HepG2 (cell line): ENCODE data around the gene ZNF394. TPM values are rescaled to one million over a fixed set of nuclear protein-coding genes. Genes with fewer than 3 reads are reported as not detected.

Source experiments
- AGO1 ChIP-seq: fragments of 200-400 bp; formaldehyde crosslinking; IDR thresholded peaks from 2 replicates; pipeline ENCODE4 v1.6.1; 2017; ENCODE audit warnings: mild to moderate bottlenecking, low read depth, low read length, moderate library complexity; ENCODE audit not compliant: poor library complexity, severe bottlenecking
- ATM ChIP-seq: fragments of 450-650 bp; IDR thresholded peaks from 2 replicates; pipeline ENCODE4 v1.7.1; 2017; ENCODE audit warnings: mild to moderate bottlenecking, borderline replicate concordance
- CBX1 ChIP-seq: IDR thresholded peaks from one replicate; pipeline ENCODE4 v1.6.1; 2016; ENCODE audit warnings: antibody characterized with exemption, low read depth
- HNRNPK ChIP-seq: fragments of 200-400 bp; formaldehyde crosslinking; IDR thresholded peaks from 2 replicates; pipeline ENCODE4 v1.6.1; 2018; ENCODE audit warnings: low read length, low read depth, moderate library complexity, mild to moderate bottlenecking; ENCODE audit not compliant: poor library complexity, severe bottlenecking
- IRF2 ChIP-seq: IDR thresholded peaks from 2 replicates; pipeline ENCODE4 v1.6.1; 2018; ENCODE audit warnings: missing genetic modification reagents, missing compliant biosample characterization
- NFIB ChIP-seq: sonication (generic); formaldehyde crosslinking; IDR thresholded peaks from 2 replicates; pipeline ENCODE4 v1.9.0; 2021; ENCODE audit warnings: missing genetic modification reagents, mild to moderate bottlenecking, borderline replicate concordance
- PLSCR1 ChIP-seq: sonication (generic); formaldehyde crosslinking; IDR thresholded peaks from 2 replicates; pipeline ENCODE4 v1.5.0; 2020; ENCODE audit warnings: missing genetic modification reagents, mild to moderate bottlenecking, borderline replicate concordance
- PRDM15 ChIP-seq: sonication (generic); formaldehyde crosslinking; IDR thresholded peaks from 2 replicates; pipeline ENCODE4 v1.4.0; 2020; ENCODE audit warnings: missing genetic modification reagents
- ZNF260 ChIP-seq: sonication (generic); formaldehyde crosslinking; IDR thresholded peaks from 2 replicates; pipeline ENCODE4 v1.4.0; 2020; ENCODE audit warnings: missing genetic modification reagents, low read depth, mild to moderate bottlenecking, borderline replicate concordance
- ZNF382 ChIP-seq: sonication (generic); formaldehyde crosslinking; IDR thresholded peaks from 2 replicates; pipeline ENCODE4 v1.5.0; 2020; ENCODE audit warnings: missing genetic modification reagents, mild to moderate bottlenecking, borderline replicate concordance
- ZNF609 ChIP-seq: sonication (generic); formaldehyde crosslinking; IDR thresholded peaks from 2 replicates; pipeline ENCODE4 v1.4.0; 2020; ENCODE audit warnings: mild to moderate bottlenecking, missing genetic modification reagents, borderline replicate concordance
- ZNF724P ChIP-seq: sonication (generic); formaldehyde crosslinking; IDR thresholded peaks from 2 replicates; pipeline ENCODE4 v1.8.0; 2022; ENCODE audit warnings: missing genetic modification reagents, borderline replicate concordance
- ZNF839 ChIP-seq: sonication (generic); formaldehyde crosslinking; IDR thresholded peaks from 2 replicates; pipeline ENCODE4 v1.4.0; 2020; ENCODE audit warnings: missing genetic modification reagents, mild to moderate bottlenecking, borderline replicate concordance
- ZSCAN31 ChIP-seq: sonication (generic); formaldehyde crosslinking; IDR thresholded peaks from 2 replicates; pipeline ENCODE4 v1.5.0; 2020; ENCODE audit warnings: low read depth, mild to moderate bottlenecking, missing genetic modification reagents
- polyA plus RNA-seq, 8 experiments: library from polyadenylated mRNA; depleted of rRNA in 3 of 8; stranded (reverse) in 7 of 8; unstranded in 1 of 8; fragments of >200 nt; fragmentation: Illumina TruSeq in 4 of 8; extraction: Trizol in 4 of 8; gene quantifications; 2 replicates each; pipeline versions ENCODE4 v1.2.1 to v1.2.3, GENCODE V29; 2011 to 2016; ENCODE audit warnings: low read depth in 4 of 8, missing spikeins in 1 of 8, mixed read lengths in 1 of 8; ENCODE audit not compliant: insufficient read depth in 1 of 8
- total RNA-seq, 5 experiments: library from RNA; depleted of rRNA; stranded (reverse); fragments of >200 nt; fragmentation: Illumina TruSeq; extraction: Trizol; gene quantifications; 2 replicates each; pipeline ENCODE4 v1.2.3, GENCODE V29; 2016; ENCODE audit warnings: low read depth in 1 of 5
- TF ChIP-seq, protein P1 (sequence below): sonication (generic); formaldehyde crosslinking; IDR thresholded peaks from 2 replicates; pipeline ENCODE4 v1.8.0; 2022; ENCODE audit warnings: mild to moderate bottlenecking, missing genetic modification reagents
- TF ChIP-seq, protein P2 (sequence below): sonication (generic); formaldehyde crosslinking; IDR thresholded peaks from 2 replicates; pipeline ENCODE4 v1.4.0; 2020; ENCODE audit warnings: missing genetic modification reagents; ENCODE audit errors: not compliant biosample characterization

The ZNF394 gene
- total and polyA plus RNA-seq, 2 of the 13 experiments (the other 11 are each of a cell fraction or from before 2014, with no cell fraction given) = 7.8 to 19.6 TPM

GRCh38 chr7:99504603-99505323 lies 4.7 kb upstream of the ZNF394 start, which contains the start of gene ZKSCAN5 (continued):
- TF ChIP-seq ZSCAN31 (CRISPR knock-in tag) (peak; percentile 69; the same call in 1 of the 2 replicates), ZNF839 (CRISPR knock-in tag) (0 out of 2 replicates have a peak, but pooled peaks have one; percentile 27), ZNF724P (CRISPR knock-in tag) (no peak), PLSCR1 (CRISPR knock-in tag) (no peak), AGO1 (no peak), HNRNPK (no peak), PRDM15 (CRISPR knock-in tag) (no peak), NFIB (CRISPR knock-in tag) (no peak), ZNF260 (CRISPR knock-in tag) (no peak), IRF2 (CRISPR knock-in tag) (peak; percentile 46; the same call in 1 of the 2 replicates), CBX1 (peak; percentile 41), ZNF609 (CRISPR knock-in tag) (no peak), ZNF382 (CRISPR knock-in tag) (no peak), ATM (no peak)
- TF ChIP-seq, protein P1, sequence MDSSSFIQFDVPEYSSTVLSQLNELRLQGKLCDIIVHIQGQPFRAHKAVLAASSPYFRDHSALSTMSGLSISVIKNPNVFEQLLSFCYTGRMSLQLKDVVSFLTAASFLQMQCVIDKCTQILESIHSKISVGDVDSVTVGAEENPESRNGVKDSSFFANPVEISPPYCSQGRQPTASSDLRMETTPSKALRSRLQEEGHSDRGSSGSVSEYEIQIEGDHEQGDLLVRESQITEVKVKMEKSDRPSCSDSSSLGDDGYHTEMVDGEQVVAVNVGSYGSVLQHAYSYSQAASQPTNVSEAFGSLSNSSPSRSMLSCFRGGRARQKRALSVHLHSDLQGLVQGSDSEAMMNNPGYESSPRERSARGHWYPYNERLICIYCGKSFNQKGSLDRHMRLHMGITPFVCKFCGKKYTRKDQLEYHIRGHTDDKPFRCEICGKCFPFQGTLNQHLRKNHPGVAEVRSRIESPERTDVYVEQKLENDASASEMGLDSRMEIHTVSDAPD (CRISPR knock-in tag) = no peak
- TF ChIP-seq, protein P2, sequence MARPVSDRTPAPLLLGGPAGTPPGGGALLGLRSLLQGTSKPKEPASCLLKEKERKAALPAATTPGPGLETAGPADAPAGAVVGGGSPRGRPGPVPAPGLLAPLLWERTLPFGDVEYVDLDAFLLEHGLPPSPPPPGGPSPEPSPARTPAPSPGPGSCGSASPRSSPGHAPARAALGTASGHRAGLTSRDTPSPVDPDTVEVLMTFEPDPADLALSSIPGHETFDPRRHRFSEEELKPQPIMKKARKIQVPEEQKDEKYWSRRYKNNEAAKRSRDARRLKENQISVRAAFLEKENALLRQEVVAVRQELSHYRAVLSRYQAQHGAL (CRISPR knock-in tag) = no peak
